HepG2 (cell line): ENCODE data around the gene SLC9A8. TPM values are rescaled to one million over a fixed set of nuclear protein-coding genes. Genes with fewer than 3 reads are reported as not detected.
A peak's percentile ranks its signal among the peaks of the same experiment; 100 is the strongest.

Experiments
- ARID5B ChIP-seq: IDR thresholded peaks from 2 replicates; pipeline ENCODE4 v1.4.0; 2020; ENCODE audit warnings: mild to moderate bottlenecking, missing genetic modification reagents
- CREB3 ChIP-seq: sonication (generic); formaldehyde crosslinking; IDR thresholded peaks from 2 replicates; pipeline ENCODE4 v1.5.0; 2020; ENCODE audit warnings: missing genetic modification reagents
- ESRRA ChIP-seq: sonication (generic); formaldehyde crosslinking; IDR thresholded peaks from 2 replicates; pipeline ENCODE4 v1.5.1; 2020; ENCODE audit warnings: mild to moderate bottlenecking, low read depth, missing genetic modification reagents
- GATAD2A ChIP-seq: IDR thresholded peaks from 2 replicates; pipeline ENCODE4 v1.6.1; 2016
- LCORL ChIP-seq, 2 experiments: fragments of 450-650 bp in 1 of 2; sonication (generic) in 1 of 2; formaldehyde crosslinking in 1 of 2; IDR thresholded peaks; 2 replicates each; pipeline versions ENCODE4 v1.5.0 to v1.6.1; 2017 to 2020; ENCODE audit warnings: antibody characterized with exemption in 1 of 2, missing genetic modification reagents in 1 of 2
- NR2F1 ChIP-seq, 2 experiments: fragments of 450-650 bp in 1 of 2; formaldehyde crosslinking in 1 of 2; IDR thresholded peaks; 2 replicates each; pipeline versions ENCODE4 v1.5.0 to v1.6.1; 2016 to 2020; ENCODE audit warnings: mild to moderate bottlenecking in 1 of 2, missing compliant biosample characterization in 1 of 2, missing genetic modification reagents in 1 of 2, moderate library complexity in 1 of 2
- PITX1 ChIP-seq: sonication (generic); formaldehyde crosslinking; IDR thresholded peaks from 2 replicates; pipeline ENCODE4 v1.5.1; 2020; ENCODE audit warnings: mild to moderate bottlenecking, missing genetic modification reagents
- SIN3B ChIP-seq: fragments of 150-350 bp; IDR thresholded peaks from 2 replicates; pipeline ENCODE4 v1.6.1; 2014; ENCODE audit warnings: low read length
- TFDP2 ChIP-seq: sonication (generic); formaldehyde crosslinking; IDR thresholded peaks from 2 replicates; pipeline ENCODE4 v1.4.0; 2020; ENCODE audit warnings: missing genetic modification reagents
- ZBED4 ChIP-seq: sonication (generic); formaldehyde crosslinking; IDR thresholded peaks from 2 replicates; pipeline ENCODE4 v1.4.0; 2020; ENCODE audit warnings: missing genetic modification reagents, borderline replicate concordance
- ZC3H13 ChIP-seq: sonication (generic); formaldehyde crosslinking; IDR thresholded peaks from 2 replicates; pipeline ENCODE4 v1.8.1; 2023; ENCODE audit warnings: mild to moderate bottlenecking, missing genetic modification reagents, moderate library complexity
- ZNF350 ChIP-seq: sonication (generic); formaldehyde crosslinking; IDR thresholded peaks from 2 replicates; pipeline ENCODE4 v1.4.0; 2020; ENCODE audit warnings: mild to moderate bottlenecking, low read depth, missing genetic modification reagents, borderline replicate concordance
- ZNF687 ChIP-seq: sonication (generic); formaldehyde crosslinking; IDR thresholded peaks from 2 replicates; pipeline ENCODE4 v1.5.1; 2020; ENCODE audit warnings: mild to moderate bottlenecking, missing genetic modification reagents, moderate library complexity
- polyA plus RNA-seq, 8 experiments: library from polyadenylated mRNA; depleted of rRNA in 3 of 8; stranded (reverse) in 7 of 8; unstranded in 1 of 8; fragments of >200 nt; fragmentation: Illumina TruSeq in 4 of 8; extraction: Trizol in 4 of 8; gene quantifications; 2 replicates each; pipeline versions ENCODE4 v1.2.1 to v1.2.3, GENCODE V29; 2011 to 2016; ENCODE audit warnings: low read depth in 4 of 8, missing spikeins in 1 of 8, mixed read lengths in 1 of 8; ENCODE audit not compliant: insufficient read depth in 1 of 8
- total RNA-seq, 5 experiments: library from RNA; depleted of rRNA; stranded (reverse); fragments of >200 nt; fragmentation: Illumina TruSeq; extraction: Trizol; gene quantifications; 2 replicates each; pipeline ENCODE4 v1.2.3, GENCODE V29; 2016; ENCODE audit warnings: low read depth in 1 of 5

SLC9A8 gene
- total and polyA plus RNA-seq, 2 of the 13 experiments (the other 11 are each of a cell fraction or from before 2014, with no cell fraction given): 4.1 to 7.4 TPM

GRCh38 chr20:49904440-49905214 lies 92.0 kb downstream of the SLC9A8 start (continued):
- no peak for TF ChIP-seq ZBED4
- peak; percentile 81 for TF ChIP-seq GATAD2A
- no peak for TF ChIP-seq LCORL (IDR thresholded peaks at IDR 0.05)
- peak; percentile 65; the same call in 1 of the 2 replicates for TF ChIP-seq LCORL (CRISPR knock-in tag; IDR thresholded peaks at IDR 0.05)
- TF ChIP-seq ZNF350: no peak; the same call in 1 of the 2 replicates
- TF ChIP-seq ZC3H13: peak; percentile 63; the same call in 1 of the 2 replicates
- peak; percentile 66; the same call in 1 of the 2 replicates for TF ChIP-seq ESRRA (CRISPR knock-in tag)
- peak; percentile 74 for TF ChIP-seq ZNF687
- TF ChIP-seq TFDP2 (CRISPR knock-in tag): peak; percentile 40; the same call in 1 of the 2 replicates
- TF ChIP-seq ARID5B (CRISPR knock-in tag): 0 out of 2 replicates have a peak, but pooled peaks have one; percentile 38
- no peak for TF ChIP-seq SIN3B
- peak in 1 of 2 experiments; percentile 63; a peak in 1 of 4 replicates for TF ChIP-seq NR2F1 (CRISPR knock-in tag; IDR thresholded peaks at IDR 0.05)
- TF ChIP-seq CREB3 (CRISPR knock-in tag): no peak
- peak; percentile 64; the same call in 1 of the 2 replicates for TF ChIP-seq PITX1 (CRISPR knock-in tag)
